HG02852 (cell line): ENCODE data around the gene ABCC10.

ENCODE experiments used
- ATAC-seq: cut with Tn5 transposase; IDR thresholded peaks from one replicate; pipeline ENCODE4 v1.9.1; 2021; ENCODE audit warnings: mild to moderate bottlenecking, moderate library complexity; ENCODE audit not compliant: unreplicated experiment

The ABCC10 gene

GRCh38 chr6:43468748-43469681 is 41.7 kb downstream of the ABCC10 start:
- no peak for ATAC-seq

GRCh38 chr6:43469947-43470346 is 42.6 kb downstream of the ABCC10 start:
- no peak for ATAC-seq

- ATAC-seq = no peak
These were observed 44.1 kb downstream of the ABCC10 start for GRCh38 chr6:43471399-43471798.

- no peak for ATAC-seq
These were observed 45.2 kb downstream of the ABCC10 start for GRCh38 chr6:43472515-43472914.

GRCh38 chr6:43475516-43475915 is 48.2 kb downstream of the ABCC10 start:
- no peak for ATAC-seq

GRCh38 chr6:43476746-43477145 is 49.4 kb downstream of the ABCC10 start:
- no peak for ATAC-seq

- peak; percentile 96 for ATAC-seq
These were observed 50.1 kb downstream of the ABCC10 start, which contains the start of gene TJAP1 for GRCh38 chr6:43477235-43478007. Gene TJAP1 (plus strand): TSS chr6:43477570. CDS start chr6:43499002, 21,432 bp downstream.

- no peak for ATAC-seq
These were observed 50.6 kb downstream of the ABCC10 start for GRCh38 chr6:43478008-43478372.

- ATAC-seq = no peak
These were observed 53.7 kb downstream of the ABCC10 start for GRCh38 chr6:43481075-43481474.

GRCh38 chr6:43481591-43482236 is 54.4 kb downstream of the ABCC10 start:
- ATAC-seq = no peak

- no peak for ATAC-seq
These were observed 61.4 kb downstream of the ABCC10 start for GRCh38 chr6:43488667-43489276.

GRCh38 chr6:43489277-43490072 is 62.1 kb downstream of the ABCC10 start:
- ATAC-seq = no peak

GRCh38 chr6:43490523-43490939 is 63.2 kb downstream of the ABCC10 start:
- no peak for ATAC-seq

- no peak for ATAC-seq
These were observed 64.7 kb downstream of the ABCC10 start for GRCh38 chr6:43491750-43492661.

- no peak for ATAC-seq
These were observed 65.3 kb downstream of the ABCC10 start for GRCh38 chr6:43492673-43493072.

GRCh38 chr6:43493230-43493629 is 65.9 kb downstream of the ABCC10 start:
- ATAC-seq = no peak

GRCh38 chr6:43493833-43494232 is 66.5 kb downstream of the ABCC10 start:
- ATAC-seq = no peak

- no peak for ATAC-seq
These were observed 67.0 kb downstream of the ABCC10 start for GRCh38 chr6:43494321-43494720.

GRCh38 chr6:43494766-43495165 is 67.4 kb downstream of the ABCC10 start:
- no peak for ATAC-seq
